Caco-2 (cell line): ENCODE results near the gene CRYZ. TPM values are rescaled to one million over a fixed set of nuclear protein-coding genes. Genes with fewer than 3 reads are reported as not detected.

Source experiments
- BruUV-seq: library from RNA; stranded (reverse); fragments of 400-500 nt; replicated peaks from 2 replicates; lab custom pipeline; 2021; lab: Mats Ljungman, UMichigan
- CTCF ChIA-PET: fragments of 300-600 bp; sonication (Branson Sonifier 250); formaldehyde crosslinking; loops from one replicate; lab custom pipeline; 2022; ENCODE audit warnings: antibody characterized with exemption; lab: Charles Lee
- POLR2A ChIA-PET: fragments of 300-600 bp; sonication (Branson Sonifier 250); formaldehyde crosslinking; loops from one replicate; lab custom pipeline; 2022; ENCODE audit warnings: antibody characterized with exemption; lab: Charles Lee
- DNase-seq, 2 experiments: peaks; one replicate each; pipeline versions ENCODE4 v3.0.0 to v3.0.0-alpha.2; 2020 to 2022
- H3K27me3 ChIP-seq: replicated peaks from 2 replicates; pipeline ENCODE4 v1.6.0; 2011; ENCODE audit warnings: low read length; ENCODE audit not compliant: control insufficient read depth, insufficient read depth
- H3K36me3 ChIP-seq: 2 replicates; pipeline ENCODE4 v1.5.1; 2011; ENCODE audit warnings: low read length; ENCODE audit not compliant: control insufficient read depth, insufficient read depth
- H3K4me1 ChIP-seq: fragments of 250-450 bp; sonication (Bioruptor Pico); 2 replicates; pipeline ENCODE4 v1.5.1; 2020; ENCODE audit warnings: mild to moderate bottlenecking
- H3K4me3 ChIP-seq: 2 replicates; pipeline ENCODE4 v1.5.1; 2011; ENCODE audit warnings: low read depth, mild to moderate bottlenecking, control low read depth, low read length
- H3K9me3 ChIP-seq: fragments of 250-450 bp; sonication (Bioruptor Pico); 2 replicates; pipeline ENCODE4 v1.5.1; 2020; ENCODE audit warnings: mild to moderate bottlenecking, moderate library complexity
- H3K27ac Mint-ChIP-seq: one replicate; pipeline ENCODE4 v1.8.0; 2022; ENCODE audit warnings: mixed read lengths; ENCODE audit not compliant: unreplicated experiment
- H3K27me3 Mint-ChIP-seq: one replicate; pipeline ENCODE4 v1.8.0; 2022; ENCODE audit warnings: mixed read lengths; ENCODE audit not compliant: insufficient read depth, unreplicated experiment
- H3K36me3 Mint-ChIP-seq: one replicate; pipeline ENCODE4 v1.8.0; 2022; ENCODE audit warnings: mild to moderate bottlenecking, mixed read lengths; ENCODE audit not compliant: insufficient read depth, unreplicated experiment
- H3K4me1 Mint-ChIP-seq: one replicate; pipeline ENCODE4 v1.8.0; 2022; ENCODE audit warnings: low read depth, mixed read lengths; ENCODE audit not compliant: unreplicated experiment
- H3K4me3 Mint-ChIP-seq: one replicate; pipeline ENCODE4 v1.8.0; 2022; ENCODE audit warnings: mild to moderate bottlenecking, moderate library complexity, mixed read lengths; ENCODE audit not compliant: unreplicated experiment
- H3K9me3 Mint-ChIP-seq: one replicate; pipeline ENCODE4 v1.8.0; 2022; ENCODE audit warnings: mixed read lengths; ENCODE audit not compliant: unreplicated experiment
- CTCF ChIP-seq, 2 experiments: fragments of 200-600 bp in 1 of 2; IDR thresholded peaks; 1 replicate in 1 of 2; 2 replicates in 1 of 2; pipeline versions ENCODE4 v1.5.1 to v1.8.0; 2011 to 2022; ENCODE audit warnings: antibody characterized with exemption in 1 of 2, control low read depth in 1 of 2, inconsistent platforms in 1 of 2, low read depth in 1 of 2, low read length in 1 of 2, mild to moderate bottlenecking in 1 of 2, moderate library complexity in 1 of 2; ENCODE audit not compliant: insufficient read depth in 1 of 2, severe bottlenecking in 1 of 2, unreplicated experiment in 1 of 2
- intact Hi-C: fragments of 100-400 bp; cut with micrococcal nuclease; formaldehyde crosslinking; loops from one replicate; pipeline ENCODE4 v1.10.0; 2022; ENCODE audit not compliant: unreplicated experiment
- total RNA-seq: library from RNA; stranded (reverse); gene quantifications from 2 replicates; pipeline ENCODE4 v1.2.3, GENCODE V29; 2022

The CRYZ gene
- total RNA-seq, 1 experiment from 2014 or later: 54.3 TPM

- Mint-ChIP-seq H3K27ac (no peak overlapping the region), H3K9me3 (no peaks in the 10 kb centered on the region), H3K4me3 (no peak overlapping the region), H3K36me3 (no peaks in the 10 kb centered on the region), H3K27me3 (no peaks in the 10 kb centered on the region), H3K4me1 (no peaks in the 10 kb centered on the region)
- H3K4me3 ChIP-seq: no peak overlapping the region
- DNase-seq: no peak
- TF ChIP-seq CTCF (IDR thresholded peaks at IDR 0.05; ENCODE audit: insufficient read depth in 1 of 2, low read depth in 1 of 2, low read length in 1 of 2, severe bottlenecking in 1 of 2, unreplicated experiment in 1 of 2): no peak
- no TSS peak for BruUV-seq
- H3K9me3 ChIP-seq: no peaks in the 10 kb centered on the region
- POLR2A ChIA-PET: no interaction called here
- no peaks in the 10 kb centered on the region for H3K27me3 ChIP-seq
- CTCF ChIA-PET: no interaction called here
- no peaks in the 10 kb centered on the region for H3K36me3 ChIP-seq
- no peaks in the 10 kb centered on the region for H3K4me1 ChIP-seq
- intact Hi-C loops: no loop called here
Observed at GRCh38 chr1:74777525-74777924, 44.7 kb upstream of the CRYZ start.

- no peak overlapping the region for H3K27ac Mint-ChIP-seq
- TF ChIP-seq CTCF (IDR thresholded peaks at IDR 0.05; ENCODE audit: insufficient read depth in 1 of 2, low read depth in 1 of 2, low read length in 1 of 2, severe bottlenecking in 1 of 2, unreplicated experiment in 1 of 2): no peak
- H3K4me3 Mint-ChIP-seq: no peak overlapping the region
- Histone ChIP-seq H3K36me3 (no peaks in the 10 kb centered on the region), H3K4me3 (no peak overlapping the region), H3K9me3 (no peaks in the 10 kb centered on the region), H3K4me1 (no peaks in the 10 kb centered on the region), H3K27me3 (no peaks in the 10 kb centered on the region)
- no peaks in the 10 kb centered on the region for H3K27me3 Mint-ChIP-seq
- intact Hi-C loops: no loop called here
- no peak for DNase-seq
- ChIA-PET CTCF (no interaction called here), POLR2A (no interaction called here)
- BruUV-seq: no TSS peak
- H3K4me1 Mint-ChIP-seq: no peaks in the 10 kb centered on the region
- no peaks in the 10 kb centered on the region for H3K9me3 Mint-ChIP-seq
- H3K36me3 Mint-ChIP-seq: no peaks in the 10 kb centered on the region
Observed at GRCh38 chr1:74775735-74776134, 42.9 kb upstream of the CRYZ start.

GRCh38 chr1:74773582-74773981 lies 40.7 kb upstream of the CRYZ start:
- no peaks in the 10 kb centered on the region for H3K4me1 Mint-ChIP-seq
- Histone ChIP-seq H3K36me3 (no peaks in the 10 kb centered on the region), H3K4me1 (no peaks in the 10 kb centered on the region), H3K27me3 (no peaks in the 10 kb centered on the region), H3K4me3 (no peak overlapping the region), H3K9me3 (no peaks in the 10 kb centered on the region)
- no peaks in the 10 kb centered on the region for H3K9me3 Mint-ChIP-seq
- H3K27me3 Mint-ChIP-seq: no peaks in the 10 kb centered on the region
- H3K4me3 Mint-ChIP-seq: no peak overlapping the region
- CTCF ChIA-PET: no interaction called here
- no peaks in the 10 kb centered on the region for H3K36me3 Mint-ChIP-seq
- H3K27ac Mint-ChIP-seq: no peak overlapping the region
- POLR2A ChIA-PET: no interaction called here
- no peak for DNase-seq
- TF ChIP-seq CTCF (IDR thresholded peaks at IDR 0.05; ENCODE audit: insufficient read depth in 1 of 2, low read depth in 1 of 2, low read length in 1 of 2, severe bottlenecking in 1 of 2, unreplicated experiment in 1 of 2): no peak
- intact Hi-C loops: no loop called here
- BruUV-seq: no TSS peak
